SH-SY5Y (cell line): ENCODE measurements around the gene PELI3.

ENCODE experiments used
- GATA2 ChIP-seq: IDR thresholded peaks from 2 replicates; pipeline ENCODE4 v1.6.1; 2011; ENCODE audit warnings: mild to moderate bottlenecking, low read depth, low read length
- GATA3 ChIP-seq: IDR thresholded peaks from 2 replicates; pipeline ENCODE4 v1.6.1; 2011; ENCODE audit warnings: low read depth, mild to moderate bottlenecking, low read length, moderate library complexity

GRCh38 chr11:66467034-66467659 is 442 bp downstream of the PELI3 start:
- TF ChIP-seq GATA3, result no peak
- no peak for TF ChIP-seq GATA2
